ENCODE results near the gene MACROD2. TPM values are rescaled to one million over a fixed set of nuclear protein-coding genes. Genes with fewer than 3 reads are reported as not detected.

Gene MACROD2
- total and polyA plus RNA-seq, 4 donors, result 13.0 to 67.1 (median 20.7) TPM

GRCh38 chr20:15072316-15072715 is 1077.0 kb downstream of the MACROD2 start:
- no peak for TF ChIP-seq CTCF (IDR thresholded peaks at IDR 0.05; ENCODE audit: control extremely low read depth, extremely low read depth)
- DNase-seq (no peak), ATAC-seq (ENCODE audit: insufficient read depth, low FRiP score) (no peak)
- Histone ChIP-seq H3K4me1 (ENCODE audit: control insufficient read depth in 5 of 5, insufficient read depth in 5 of 5, low read length in 5 of 5) (peaks cover 0 to 4% (median 0%) of the 10 kb centered on the region in 5 donors), H3K27me3 (ENCODE audit: control insufficient read depth in 3 of 3, insufficient read depth in 3 of 3, low read length in 2 of 3) (peaks cover 0 to 5% (median 0%) of the 10 kb centered on the region in 3 donors), H3K4me3 (no peak overlapping the region), H3K27ac (ENCODE audit: low read depth in 1 of 2, low read length in 1 of 2) (no peak overlapping the region), H3K9me3 (ENCODE audit: control insufficient read depth in 4 of 4, insufficient read depth in 3 of 4, low read length in 3 of 4) (peaks cover 0 to 4% (median 1%) of the 10 kb centered on the region in 4 donors), H3K36me3 (ENCODE audit: control insufficient read depth in 4 of 4, insufficient read depth in 4 of 4, low read length in 4 of 4) (no peaks in the 10 kb centered on the region), H3K9ac (ENCODE audit: insufficient read depth in 1 of 2, low read length in 2 of 2) (no peak overlapping the region)

- Histone ChIP-seq H3K4me3 (no peak overlapping the region), H3K27me3 (ENCODE audit: control insufficient read depth in 3 of 3, insufficient read depth in 3 of 3, low read length in 2 of 3) (peaks cover 0 to 14% (median 0%) of the 10 kb centered on the region in 3 donors), H3K4me1 (ENCODE audit: control insufficient read depth in 5 of 5, insufficient read depth in 5 of 5, low read length in 5 of 5) (peaks cover 0 to 4% (median 0%) of the 10 kb centered on the region in 5 donors), H3K9me3 (ENCODE audit: control insufficient read depth in 4 of 4, insufficient read depth in 3 of 4, low read length in 3 of 4) (no peaks in the 10 kb centered on the region), H3K9ac (ENCODE audit: insufficient read depth in 1 of 2, low read length in 2 of 2) (no peak overlapping the region), H3K27ac (ENCODE audit: low read depth in 1 of 2, low read length in 1 of 2) (no peak overlapping the region), H3K36me3 (ENCODE audit: control insufficient read depth in 4 of 4, insufficient read depth in 4 of 4, low read length in 4 of 4) (peaks cover 0 to 2% (median 0%) of the 10 kb centered on the region in 4 donors)
- no peak for ATAC-seq (ENCODE audit: insufficient read depth, low FRiP score)
- TF ChIP-seq CTCF (IDR thresholded peaks at IDR 0.05; ENCODE audit: control extremely low read depth, extremely low read depth), result no peak
- no peak for DNase-seq
- 82 to 85% methylated on average over 3 of the region's 3 CpGs for WGBS, 2 donors
These were observed 1080.3 kb downstream of the MACROD2 start for GRCh38 chr20:15075586-15075985.

- no peak overlapping the region for H3K27ac ChIP-seq (ENCODE audit: low read depth in 1 of 2, low read length in 1 of 2)
- DNase-seq (peak in 1 of 3 donors; percentile 11), ATAC-seq (ENCODE audit: insufficient read depth, low FRiP score) (no peak)
- peaks cover 0 to 2% (median 0%) of the 10 kb centered on the region in 4 donors for H3K36me3 ChIP-seq (ENCODE audit: control insufficient read depth in 4 of 4, insufficient read depth in 4 of 4, low read length in 4 of 4)
- WGBS, 2 donors, result 85 to 92% methylated on average over 1 of the region's 1 CpG
- no peak for TF ChIP-seq CTCF (IDR thresholded peaks at IDR 0.05; ENCODE audit: control extremely low read depth, extremely low read depth)
- no peaks in the 10 kb centered on the region for H3K9me3 ChIP-seq (ENCODE audit: control insufficient read depth in 4 of 4, insufficient read depth in 3 of 4, low read length in 3 of 4)
- H3K4me3 ChIP-seq, result no peak overlapping the region
- H3K4me1 ChIP-seq (ENCODE audit: control insufficient read depth in 5 of 5, insufficient read depth in 5 of 5, low read length in 5 of 5), result peaks cover 0 to 6% (median 0%) of the 10 kb centered on the region in 5 donors
- no peak overlapping the region for H3K9ac ChIP-seq (ENCODE audit: insufficient read depth in 1 of 2, low read length in 2 of 2)
- peaks cover 0 to 14% (median 0%) of the 10 kb centered on the region in 3 donors for H3K27me3 ChIP-seq (ENCODE audit: control insufficient read depth in 3 of 3, insufficient read depth in 3 of 3, low read length in 2 of 3)
These were observed 1081.5 kb downstream of the MACROD2 start for GRCh38 chr20:15076785-15077184.

DNA sequence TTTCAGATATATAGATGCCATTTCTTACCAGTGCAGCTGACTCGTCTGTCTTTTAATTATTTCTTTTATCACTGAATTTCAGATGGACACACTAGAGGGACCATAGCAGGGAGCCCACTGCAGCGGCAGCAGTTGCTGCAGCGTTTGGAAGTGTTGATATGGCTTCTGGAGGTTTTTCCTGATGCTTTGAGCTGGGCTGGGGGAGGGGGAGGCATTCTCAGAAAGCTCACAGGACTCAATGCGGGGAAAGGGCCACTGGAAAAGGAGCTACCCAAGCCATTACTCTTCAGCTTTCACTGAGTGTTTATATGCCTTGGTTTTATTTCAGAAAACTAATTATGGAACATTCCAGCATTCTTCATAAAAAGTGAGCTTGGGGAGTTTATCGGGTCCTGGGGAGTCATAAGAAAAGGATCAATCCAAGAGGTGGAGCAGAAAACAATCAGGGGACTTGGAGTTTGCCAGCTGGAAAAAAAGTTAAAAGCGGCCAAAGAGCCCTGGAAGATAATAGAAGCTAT is 1082.5 kb downstream of the MACROD2 start:
- peaks cover 0 to 9% (median 0%) of the 10 kb centered on the region in 5 donors for H3K4me1 ChIP-seq (ENCODE audit: control insufficient read depth in 5 of 5, insufficient read depth in 5 of 5, low read length in 5 of 5)

More for the DNA sequence above, 1082.5 kb downstream of the MACROD2 start:
- Histone ChIP-seq H3K9ac (ENCODE audit: insufficient read depth in 1 of 2, low read length in 2 of 2) (no peak overlapping the region), H3K36me3 (ENCODE audit: control insufficient read depth in 4 of 4, insufficient read depth in 4 of 4, low read length in 4 of 4) (peaks cover 0 to 2% (median 0%) of the 10 kb centered on the region in 4 donors), H3K27me3 (ENCODE audit: control insufficient read depth in 3 of 3, insufficient read depth in 3 of 3, low read length in 2 of 3) (peaks cover 0 to 14% (median 0%) of the 10 kb centered on the region in 3 donors), H3K9me3 (ENCODE audit: control insufficient read depth in 4 of 4, insufficient read depth in 3 of 4, low read length in 3 of 4) (no peaks in the 10 kb centered on the region), H3K4me3 (no peak overlapping the region), H3K27ac (ENCODE audit: low read depth in 1 of 2, low read length in 1 of 2) (no peak overlapping the region)
- WGBS, 2 donors, result 76 to 77% methylated on average over 6 of the region's 6 CpGs
- ATAC-seq (ENCODE audit: insufficient read depth, low FRiP score) (no peak), DNase-seq (no peak)
- no peak for TF ChIP-seq CTCF (IDR thresholded peaks at IDR 0.05; ENCODE audit: control extremely low read depth, extremely low read depth)

All from lung (tissue), 12 donors.